ENCODE data around the gene DIPK1C. TPM values are rescaled to one million over a fixed set of nuclear protein-coding genes. Genes with fewer than 3 reads are reported as not detected.

Gene DIPK1C
- total and polyA plus RNA-seq, 9 of the 15 experiments (the other 6 are each of a cell fraction or from before 2014, with no cell fraction given), result 0.04 to 0.32 (median 0.15) TPM; not detected in 2

- Histone ChIP-seq H3K4me2 (ENCODE audit: insufficient read depth, low read length) (no peak overlapping the region), H3K9ac (ENCODE audit: insufficient read depth in 1 of 2, low read depth in 2 of 2, low read length in 2 of 2) (no peak overlapping the region), H3K4me1 (replicated peaks in 1 of 2; ENCODE audit: control insufficient read depth in 2 of 2, insufficient read depth in 2 of 2, low read length in 2 of 2) (no peaks in the 10 kb centered on the region), H3K36me3 (ENCODE audit: control insufficient read depth, insufficient read depth, low read length) (no peaks in the 10 kb centered on the region), H4K20me1 (replicated peaks; ENCODE audit: control insufficient read depth, insufficient read depth, low read length) (no peaks in the 10 kb centered on the region), H3K79me2 (ENCODE audit: control insufficient read depth, insufficient read depth, low read length) (no peaks in the 10 kb centered on the region), H3K9me1 (ENCODE audit: control insufficient read depth, insufficient read depth, low read length) (no peaks in the 10 kb centered on the region), H2AFZ (ENCODE audit: low read depth, low read length) (no peak overlapping the region), H3K27ac (ENCODE audit: extremely low read depth, low read depth, low read length) (no peak overlapping the region), H3K27me3 (ENCODE audit: control insufficient read depth in 2 of 2, insufficient read depth in 2 of 2, low read length in 2 of 2) (peaks cover 11 to 58% of the 10 kb centered on the region in 2 experiments; a peak in 4 of 5 replicates), H3K4me3 (no peak overlapping the region), H3K9me3 (replicated peaks; ENCODE audit: control insufficient read depth, insufficient read depth, low read depth, low read length) (no peaks in the 10 kb centered on the region)
- no peak for TF ChIP-seq TSC22D4 (tag; IDR thresholded peaks at IDR 0.05)
- no peak for TF ChIP-seq GTF3C2 (IDR thresholded peaks at IDR 0.05; ENCODE audit: borderline replicate concordance, extremely low read depth, insufficient read length)
- no peak for TF ChIP-seq NFXL1 (CRISPR knock-in tag; IDR thresholded peaks at IDR 0.05)
- no peak for TF ChIP-seq HIVEP1 (CRISPR knock-in tag; IDR thresholded peaks at IDR 0.05)
- TF ChIP-seq USF1 (CRISPR knock-in tag; IDR thresholded peaks at IDR 0.05), result no peak
- FAIRE-seq (no peak), ATAC-seq (no peak), DNase-seq (ENCODE audit: extremely low read depth in 1 of 4, low spot score in 3 of 4) (no peak)
- BruUV-seq (replicated peaks), result no TSS peak
- CTCF ChIA-PET (ENCODE audit: low intra/inter-chr PET ratio), result no interaction called here
- in situ Hi-C loops (cut with MboI) (no loop called here), intact Hi-C loops (cut with micrococcal nuclease) (no loop called here)
- WGBS (ENCODE audit: insufficient coverage, low coverage, missing lambda C conversion rate), result 0% methylated on average over 3 of the region's 7 CpGs
- POLR2A ChIA-PET, result no interaction called here
These were observed 59.5 kb downstream of the DIPK1C start for GRCh38 chr18:74397572-74397971.
